GM12801 (cell line): ENCODE results near the gene SLC6A18.

Experiments used
- CTCF ChIP-seq: IDR thresholded peaks from one replicate; pipeline ENCODE4 v1.5.1; 2011; ENCODE audit warnings: control low read depth; ENCODE audit not compliant: insufficient read length; ENCODE audit errors: extremely low read depth

The SLC6A18 gene

GRCh38 chr5:1274471-1274870 lies 49.3 kb downstream of the SLC6A18 start:
- TF ChIP-seq CTCF: no peak

GRCh38 chr5:1276930-1277329 lies 51.7 kb downstream of the SLC6A18 start:
- no peak for TF ChIP-seq CTCF

GRCh38 chr5:1277331-1277730 lies 52.1 kb downstream of the SLC6A18 start:
- no peak for TF ChIP-seq CTCF

GRCh38 chr5:1277781-1278180 lies 52.6 kb downstream of the SLC6A18 start:
- no peak for TF ChIP-seq CTCF

GRCh38 chr5:1278216-1278615 lies 53.0 kb downstream of the SLC6A18 start:
- no peak for TF ChIP-seq CTCF

- no peak for TF ChIP-seq CTCF
These were observed 53.7 kb downstream of the SLC6A18 start for GRCh38 chr5:1278656-1279442.

- no peak for TF ChIP-seq CTCF
These were observed 54.4 kb downstream of the SLC6A18 start for GRCh38 chr5:1279443-1280151.
